Measurements from ENCODE around the gene NTMT1.

The NTMT1 gene

GRCh38 chr9:129617167-129617566, 8.8 kb upstream of the NTMT1 start:
- H3K4me1 Mint-ChIP-seq = peaks cover 5% of the 10 kb centered on the region
- TF ChIP-seq CTCF (IDR thresholded peaks at IDR 0.05; ENCODE audit: unreplicated experiment in 3 of 3) = peak; percentile 31 to 43 (median 39)
- peak overlapping the region; percentile 28 to 79 (median 62) for H3K4me3 Mint-ChIP-seq
- no peaks in the 10 kb centered on the region for H3K9me3 Mint-ChIP-seq
- H3K36me3 Mint-ChIP-seq (ENCODE audit: low read depth) = no peaks in the 10 kb centered on the region
- H3K27ac Mint-ChIP-seq = peak overlapping the region; percentile 14 to 79 (median 69)
- H3K27me3 Mint-ChIP-seq (ENCODE audit: low read depth) = peaks cover 11% of the 10 kb centered on the region

GRCh38 chr9:129619787-129620668, 5.9 kb upstream of the NTMT1 start:
- Mint-ChIP-seq H3K4me3 (peak overlapping the region; percentile 68 to 78 (median 76)), H3K27me3 (ENCODE audit: low read depth) (peaks cover 8% of the 10 kb centered on the region), H3K9me3 (no peaks in the 10 kb centered on the region), H3K36me3 (ENCODE audit: low read depth) (no peaks in the 10 kb centered on the region), H3K27ac (no peak overlapping the region), H3K4me1 (peaks cover 12% of the 10 kb centered on the region)
- peak in 2 of 3 experiments; percentile 22 to 31 for TF ChIP-seq CTCF (IDR thresholded peaks at IDR 0.05; ENCODE audit: unreplicated experiment in 3 of 3)

- Mint-ChIP-seq H3K27me3 (ENCODE audit: low read depth) (peaks cover 8% of the 10 kb centered on the region), H3K4me1 (peaks cover 12% of the 10 kb centered on the region), H3K36me3 (ENCODE audit: low read depth) (no peaks in the 10 kb centered on the region), H3K4me3 (peak within 1 kb of the TSS; percentile 81 to 86 (median 86)), H3K9me3 (no peaks in the 10 kb centered on the region), H3K27ac (peak within 1 kb of the TSS in 1 of 3 experiments; percentile 65)
- TF ChIP-seq CTCF (IDR thresholded peaks at IDR 0.05; ENCODE audit: unreplicated experiment in 3 of 3) = no peak
These were observed 5.2 kb upstream of the NTMT1 start, which contains the start of gene C9orf50 for GRCh38 chr9:129620669-129621295. Gene C9orf50, minus strand, starts transcription at chr9:129621101. Its CDS starts 527 bp downstream, at chr9:129620574.

- TF ChIP-seq CTCF (IDR thresholded peaks at IDR 0.05; ENCODE audit: unreplicated experiment in 3 of 3) = no peak
- Mint-ChIP-seq H3K36me3 (ENCODE audit: low read depth) (no peaks in the 10 kb centered on the region), H3K27me3 (ENCODE audit: low read depth) (peaks cover 8% of the 10 kb centered on the region), H3K4me3 (peak overlapping the region; percentile 34 to 74 (median 65)), H3K27ac (peak overlapping the region in 1 of 3 experiments; percentile 9), H3K9me3 (no peaks in the 10 kb centered on the region), H3K4me1 (peaks cover 32% of the 10 kb centered on the region)
These were observed 2.6 kb upstream of the NTMT1 start for GRCh38 chr9:129623331-129623730.

- Mint-ChIP-seq H3K27ac (peak overlapping the region; percentile 65 to 93 (median 77)), H3K9me3 (no peaks in the 10 kb centered on the region), H3K27me3 (ENCODE audit: low read depth) (peaks cover 8% of the 10 kb centered on the region), H3K4me3 (peak overlapping the region; percentile 79 to 86 (median 85)), H3K36me3 (ENCODE audit: low read depth) (no peaks in the 10 kb centered on the region), H3K4me1 (peaks cover 36% of the 10 kb centered on the region)
- TF ChIP-seq CTCF (IDR thresholded peaks at IDR 0.05; ENCODE audit: unreplicated experiment in 3 of 3) = peak; percentile 56 to 65 (median 59)
These were observed 1.7 kb upstream of the NTMT1 start for GRCh38 chr9:129624168-129624759.
